ENCODE measurements around the gene MISP3.

The MISP3 gene

DNA sequence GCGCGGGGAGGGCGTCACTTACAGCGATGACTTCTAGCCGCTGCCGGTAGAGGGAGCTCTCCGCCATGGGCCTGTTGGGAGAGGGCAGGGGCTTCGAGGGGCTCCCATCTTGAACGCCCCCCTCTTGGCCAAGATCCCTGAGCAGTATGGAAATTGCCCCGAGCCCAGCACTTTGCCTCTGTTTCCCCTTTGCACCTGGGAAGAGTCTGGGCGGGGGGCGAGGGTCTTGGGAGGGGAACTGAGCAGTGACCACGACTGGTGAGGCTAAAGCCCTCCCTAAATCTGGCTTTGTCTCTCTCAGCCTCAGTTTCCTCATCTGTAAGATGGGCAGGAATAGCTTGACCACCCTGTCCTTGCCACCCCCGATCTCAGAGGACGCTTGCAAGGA lies 13.5 kb upstream of the MISP3 start:
- TF ChIP-seq, protein P1, sequence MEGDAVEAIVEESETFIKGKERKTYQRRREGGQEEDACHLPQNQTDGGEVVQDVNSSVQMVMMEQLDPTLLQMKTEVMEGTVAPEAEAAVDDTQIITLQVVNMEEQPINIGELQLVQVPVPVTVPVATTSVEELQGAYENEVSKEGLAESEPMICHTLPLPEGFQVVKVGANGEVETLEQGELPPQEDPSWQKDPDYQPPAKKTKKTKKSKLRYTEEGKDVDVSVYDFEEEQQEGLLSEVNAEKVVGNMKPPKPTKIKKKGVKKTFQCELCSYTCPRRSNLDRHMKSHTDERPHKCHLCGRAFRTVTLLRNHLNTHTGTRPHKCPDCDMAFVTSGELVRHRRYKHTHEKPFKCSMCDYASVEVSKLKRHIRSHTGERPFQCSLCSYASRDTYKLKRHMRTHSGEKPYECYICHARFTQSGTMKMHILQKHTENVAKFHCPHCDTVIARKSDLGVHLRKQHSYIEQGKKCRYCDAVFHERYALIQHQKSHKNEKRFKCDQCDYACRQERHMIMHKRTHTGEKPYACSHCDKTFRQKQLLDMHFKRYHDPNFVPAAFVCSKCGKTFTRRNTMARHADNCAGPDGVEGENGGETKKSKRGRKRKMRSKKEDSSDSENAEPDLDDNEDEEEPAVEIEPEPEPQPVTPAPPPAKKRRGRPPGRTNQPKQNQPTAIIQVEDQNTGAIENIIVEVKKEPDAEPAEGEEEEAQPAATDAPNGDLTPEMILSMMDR (IDR thresholded peaks at IDR 0.05; ENCODE audit: control insufficient read depth, extremely low read depth, insufficient read depth): peak; percentile 58
- DNase-seq (ENCODE audit: low read depth): no peak
- H3K4me3 ChIP-seq (ENCODE audit: low read depth, low read length): no peak overlapping the region

GRCh38 chr19:14059652-14060155 lies 12.9 kb upstream of the MISP3 start:
- DNase-seq (ENCODE audit: low read depth): no peak
- TF ChIP-seq, protein P1 (IDR thresholded peaks at IDR 0.05; ENCODE audit: control insufficient read depth, extremely low read depth, insufficient read depth): no peak
- H3K4me3 ChIP-seq (ENCODE audit: low read depth, low read length): no peak overlapping the region

- H3K4me3 ChIP-seq (ENCODE audit: low read depth, low read length): no peak overlapping the region
- DNase-seq (ENCODE audit: low read depth): no peak
- TF ChIP-seq, protein P1 (IDR thresholded peaks at IDR 0.05; ENCODE audit: control insufficient read depth, extremely low read depth, insufficient read depth): no peak
These were observed 11.4 kb upstream of the MISP3 start for GRCh38 chr19:14061081-14061749.

- TF ChIP-seq, protein P1 (IDR thresholded peaks at IDR 0.05; ENCODE audit: control insufficient read depth, extremely low read depth, insufficient read depth): no peak
- no peak within 1 kb of the TSS for H3K4me3 ChIP-seq (ENCODE audit: low read depth, low read length)
- no peak for DNase-seq (ENCODE audit: low read depth)
These were observed 10.6 kb upstream of the MISP3 start, which contains the start of gene PALM3 for GRCh38 chr19:14061751-14062557. Gene PALM3, minus strand, starts transcription at chr19:14062076. Its CDS starts 96 bp downstream, at chr19:14061980.

DNA sequence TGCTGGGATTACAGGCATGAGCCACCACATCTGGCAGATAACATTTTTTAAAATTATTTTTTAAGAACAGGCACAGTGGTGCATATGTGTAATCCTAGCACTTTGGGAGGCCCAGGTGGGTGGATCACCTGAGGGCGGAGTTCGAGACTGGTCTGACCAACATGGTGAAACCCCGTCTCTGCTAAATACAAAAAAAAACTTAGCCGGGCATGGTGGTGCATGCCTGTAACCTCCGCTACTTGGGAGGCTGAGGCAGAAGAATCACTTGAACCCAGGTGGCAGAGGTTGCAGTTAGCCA lies 10.1 kb upstream of the MISP3 start:
- no peak overlapping the region for H3K4me3 ChIP-seq (ENCODE audit: low read depth, low read length)
- TF ChIP-seq, protein P1 (IDR thresholded peaks at IDR 0.05; ENCODE audit: control insufficient read depth, extremely low read depth, insufficient read depth): no peak
- DNase-seq (ENCODE audit: low read depth): no peak

GRCh38 chr19:14063105-14063504 lies 9.5 kb upstream of the MISP3 start:
- no peak overlapping the region for H3K4me3 ChIP-seq (ENCODE audit: low read depth, low read length)
- TF ChIP-seq, protein P1 (IDR thresholded peaks at IDR 0.05; ENCODE audit: control insufficient read depth, extremely low read depth, insufficient read depth): no peak
- DNase-seq (ENCODE audit: low read depth): no peak

Measured in LNCaP clone FGC (cell line).